K562 (cell line): ENCODE results near the gene ST6GALNAC6. TPM values are rescaled to one million over a fixed set of nuclear protein-coding genes. Genes with fewer than 3 reads are reported as not detected.

Experiments used
- ATAC-seq: fragments of 200-7000 bp; cut with Tn5 transposase; 3 replicates; pipeline ENCODE4 v1.9.1; 2020; ENCODE audit warnings: moderate library complexity
- BruUV-seq: library from RNA; stranded (reverse); fragments of 400-500 nt; replicated peaks from 2 replicates; lab custom pipeline; 2021; lab: Mats Ljungman, UMichigan
- CTCF ChIA-PET: fragments of 300-600 bp; formaldehyde crosslinking; extraction: SDS; loops from one replicate; lab custom pipeline; 2021; ENCODE audit warnings: low intra/inter-chr PET ratio; lab: Yijun Ruan, JAX
- POLR2A ChIA-PET: fragments of 300-600, 350-650 bp; sonication (Branson Sonifier 250); formaldehyde crosslinking; extraction: SDS; loops from one replicate; lab custom pipeline; 2021; ENCODE audit warnings: antibody characterized with exemption, inconsistent platforms; lab: Yijun Ruan, JAX
- DNase-seq, 4 experiments: peaks; one replicate each; pipeline versions ENCODE4 v3.0.0 to v3.0.0-alpha.2; 2011 to 2018; ENCODE audit warnings: low spot score in 3 of 4, mixed read lengths in 3 of 4; ENCODE audit errors: extremely low read depth in 1 of 4
- FAIRE-seq: peaks from 2 replicates; lab custom pipeline; 2011; peaks lifted over from hg19 to GRCh38; lab: Jason Lieb, UNC
- H2AFZ ChIP-seq: 2 replicates; pipeline ENCODE4 v1.6.0; 2011; ENCODE audit warnings: low read depth, low read length, control low read depth, inconsistent platforms
- H3K27ac ChIP-seq: fragments of 200-600 bp; 3 replicates; pipeline ENCODE4 v1.8.0; 2011; ENCODE audit warnings: low read depth, mild to moderate bottlenecking, control low read depth, inconsistent platforms, low read length, moderate library complexity, mixed read lengths; ENCODE audit errors: extremely low read depth
- H3K27me3 ChIP-seq, 2 experiments: fragments of 300-600 bp in 1 of 2; 2 replicates in 1 of 2; 3 replicates in 1 of 2; pipeline versions ENCODE4 v1.6.0 to v1.8.0; 2011; ENCODE audit warnings: inconsistent platforms in 2 of 2, low read length in 2 of 2, mild to moderate bottlenecking in 1 of 2, mixed read lengths in 1 of 2, moderate library complexity in 1 of 2; ENCODE audit not compliant: control insufficient read depth in 2 of 2, insufficient read depth in 2 of 2
- H3K36me3 ChIP-seq: fragments of 300-600 bp; 3 replicates; pipeline ENCODE4 v1.8.0; 2011; ENCODE audit warnings: mild to moderate bottlenecking, low read length, inconsistent platforms; ENCODE audit not compliant: control insufficient read depth, insufficient read depth
- H3K4me1 ChIP-seq, 2 experiments: fragments of 200-600 bp in 1 of 2; replicated peaks in 1 of 2; 2 replicates in 1 of 2; 3 replicates in 1 of 2; pipeline versions ENCODE4 v1.5.1 to v1.8.0; 2011; ENCODE audit warnings: inconsistent platforms in 2 of 2, low read length in 2 of 2, mild to moderate bottlenecking in 1 of 2, mixed read lengths in 1 of 2, moderate library complexity in 1 of 2; ENCODE audit not compliant: control insufficient read depth in 2 of 2, insufficient read depth in 2 of 2
- H3K4me2 ChIP-seq: 2 replicates; pipeline ENCODE4 v1.6.1; 2011; ENCODE audit warnings: low read length, control low read depth, inconsistent platforms, mixed read lengths; ENCODE audit not compliant: insufficient read depth
- H3K4me3 ChIP-seq: fragments of 200-600 bp; sonication (generic), shearing (Covaris generic); 2 replicates; pipeline ENCODE4 v1.5.1; 2016; ENCODE audit warnings: control low read depth, inconsistent platforms
- H3K79me2 ChIP-seq: fragments of 200-600 bp; 3 replicates; pipeline ENCODE4 v1.8.0; 2011; ENCODE audit warnings: low read length, inconsistent platforms; ENCODE audit not compliant: control insufficient read depth, insufficient read depth
- H3K9ac ChIP-seq, 2 experiments: 2 replicates each; pipeline versions ENCODE4 v1.6.0 to v1.6.1; 2011; ENCODE audit warnings: low read depth in 2 of 2, low read length in 2 of 2, control low read depth in 1 of 2, inconsistent platforms in 1 of 2, mild to moderate bottlenecking in 1 of 2, mixed read lengths in 1 of 2; ENCODE audit not compliant: insufficient read depth in 1 of 2
- H3K9me1 ChIP-seq: one replicate; pipeline ENCODE4 v1.6.0; 2011; ENCODE audit warnings: inconsistent platforms, mild to moderate bottlenecking, low read length, moderate library complexity; ENCODE audit not compliant: control insufficient read depth, insufficient read depth
- H3K9me3 ChIP-seq: replicated peaks from 2 replicates; pipeline ENCODE4 v1.5.1; 2011; ENCODE audit warnings: low read depth, low read length, inconsistent platforms; ENCODE audit not compliant: control insufficient read depth, insufficient read depth
- H4K20me1 ChIP-seq: replicated peaks from 2 replicates; pipeline ENCODE4 v1.6.1; 2011; ENCODE audit warnings: low read length, inconsistent platforms, mixed read lengths; ENCODE audit not compliant: control insufficient read depth, insufficient read depth
- ETV1 ChIP-seq: fragments of 450-650 bp; conservative IDR thresholded peaks from 2 replicates; pipeline ENCODE4 v1.6.1; 2016; ENCODE audit warnings: missing genetic modification characterization, control low read depth, low read depth, missing compliant biosample characterization
- KLF6 ChIP-seq: fragments of 250-450 bp; sonication (Bioruptor Pico); IDR thresholded peaks from 2 replicates; pipeline ENCODE4 v1.4.0; 2020; ENCODE audit warnings: mild to moderate bottlenecking, moderate library complexity, borderline replicate concordance
- NCOA1 ChIP-seq: fragments of 450-650 bp; IDR thresholded peaks from 2 replicates; pipeline ENCODE4 v1.6.1; 2016; ENCODE audit warnings: low read depth
- NFRKB ChIP-seq: fragments of 450-650 bp; IDR thresholded peaks from 2 replicates; pipeline ENCODE4 v1.6.1; 2016; ENCODE audit warnings: low read depth
- POLR3A ChIP-seq: IDR thresholded peaks from 2 replicates; pipeline ENCODE4 v1.6.1; 2011; ENCODE audit warnings: borderline replicate concordance, mild to moderate bottlenecking, moderate library complexity; ENCODE audit not compliant: insufficient read length, insufficient read depth; ENCODE audit errors: extremely low read depth
- PTRF ChIP-seq: fragments of 450-650 bp; IDR thresholded peaks from 2 replicates; pipeline ENCODE4 v1.6.1; 2016; ENCODE audit warnings: mild to moderate bottlenecking, missing genetic modification characterization, missing compliant biosample characterization
- RFX5 ChIP-seq: IDR thresholded peaks from 2 replicates; pipeline ENCODE4 v1.6.1; 2011; ENCODE audit warnings: low read depth, mild to moderate bottlenecking, improper control_type of control experiment, low read length
- SAFB2 ChIP-seq: fragments of 200-400 bp; formaldehyde crosslinking; IDR thresholded peaks from 2 replicates; pipeline ENCODE4 v1.6.1; 2018; ENCODE audit warnings: borderline replicate concordance, low read length, low read depth, moderate library complexity; ENCODE audit not compliant: severe bottlenecking
- SAP30 ChIP-seq: fragments of 200-600 bp; sonication (generic); IDR thresholded peaks from 2 replicates; pipeline ENCODE4 v1.6.1; 2012; ENCODE audit warnings: borderline replicate concordance, low read depth, mild to moderate bottlenecking, moderate library complexity, low read length, control low read depth, inconsistent platforms; ENCODE audit not compliant: insufficient read depth, poor library complexity, severe bottlenecking
- SMAD2 ChIP-seq: fragments of 150-350 bp; IDR thresholded peaks from 2 replicates; pipeline ENCODE4 v1.6.1; 2014; ENCODE audit warnings: low read depth, mild to moderate bottlenecking, low read length
- TBP ChIP-seq: optimal IDR thresholded peaks from 2 replicates; pipeline ENCODE3; 2011; ENCODE audit warnings: low read depth, low read length, improper control_type of control experiment
- TCF7 ChIP-seq: sonication (generic); IDR thresholded peaks from 2 replicates; pipeline ENCODE4 v1.6.1; 2016; ENCODE audit warnings: antibody characterized with exemption, borderline replicate concordance
- XRCC3 ChIP-seq: fragments of 450-650 bp; IDR thresholded peaks from 2 replicates; pipeline ENCODE4 v1.6.1; 2017; ENCODE audit warnings: mild to moderate bottlenecking, moderate library complexity
- ZNF696 ChIP-seq: fragments of 250-450 bp; sonication (Bioruptor Pico); conservative IDR thresholded peaks from 2 replicates; pipeline ENCODE4 v1.4.0; 2020; ENCODE audit warnings: mild to moderate bottlenecking, moderate library complexity
- ZNF717 ChIP-seq: fragments of 250-450 bp; sonication (Bioruptor Pico); IDR thresholded peaks from 2 replicates; pipeline ENCODE4 v1.5.0; 2021
- WGBS: fragments of 100-300 bp; shearing (Covaris generic); methylation state at CpG from one replicate; pipeline ENCODE4 v1.1.6; 2016; ENCODE audit warnings: low coverage, mixed read lengths; ENCODE audit not compliant: insufficient coverage; ENCODE audit errors: missing lambda C conversion rate; 5-methylcytosine and 5-hydroxymethylcytosine counted together
- in situ Hi-C: fragments of 300-500 bp; cut with MboI; formaldehyde crosslinking; loops from 4 replicates; pipeline ENCODE4 v1.15.0; 2018; ENCODE audit warnings: inconsistent platforms, mixed read lengths
- intact Hi-C: fragments of 100-400 bp; cut with micrococcal nuclease; formaldehyde crosslinking; loops from 2 replicates; pipeline ENCODE4 v1.14.2; 2022
- polyA plus RNA-seq, 8 experiments: library from polyadenylated mRNA; depleted of rRNA in 4 of 8; stranded (reverse) in 5 of 8; unstranded in 3 of 8; fragments of >200 nt; fragmentation: Nextera tagmentation in 2 of 8; fragmentation: Illumina TruSeq in 1 of 8; extraction: Ambion mirVana in 2 of 8; extraction: Trizol in 1 of 8; gene quantifications; 2 replicates each; pipeline versions ENCODE4 v1.2.1 to v1.2.3, GENCODE V29; 2011 to 2014; ENCODE audit warnings: inconsistent platforms in 1 of 8, missing spikeins in 1 of 8
- total RNA-seq, 7 experiments: library from RNA; depleted of rRNA in 6 of 7; stranded (reverse); fragments of >200 nt in 6 of 7; fragmentation: Illumina TruSeq in 2 of 7; extraction: Trizol in 2 of 7; gene quantifications; 2 replicates each; pipeline versions ENCODE4 v1.2.1 to v1.2.3, GENCODE V29; 2011 to 2021; ENCODE audit warnings: low replicate concordance in 1 of 7
- TF ChIP-seq, protein P1 (sequence below), 2 experiments: IDR thresholded peaks; 2 replicates each; pipeline ENCODE4 v1.6.1; 2011; ENCODE audit warnings: borderline replicate concordance in 1 of 2, control low read depth in 1 of 2, low read depth in 1 of 2, low read length in 1 of 2, mild to moderate bottlenecking in 1 of 2, mixed read lengths in 1 of 2, moderate library complexity in 1 of 2; ENCODE audit not compliant: insufficient read depth in 1 of 2, insufficient read length in 1 of 2, poor library complexity in 1 of 2, severe bottlenecking in 1 of 2; ENCODE audit errors: extremely low read depth in 1 of 2
- TF ChIP-seq, protein P2 (sequence below): fragments of 250-450 bp; sonication (Bioruptor Pico); IDR thresholded peaks from 2 replicates; pipeline ENCODE4 v1.5.0; 2021

Gene ST6GALNAC6
- total and polyA plus RNA-seq, 9 of the 15 experiments (the other 6 are each of a cell fraction or from before 2014, with no cell fraction given), result 0.13 to 23.0 (median 14.5) TPM

- FAIRE-seq, result peak; percentile 93
- CTCF ChIA-PET, result interaction anchor here (0.6 kb wide), 2 partner anchors 102 to 181 kb away, joined by 3 to 4 read pairs; no protein-coding TSS in a partner anchor
- in situ Hi-C loops, result loop anchor here (5.0 kb wide), 2 partner anchors 95 to 180 kb away; no protein-coding TSS in a partner anchor
- TF ChIP-seq NFRKB (no peak), ZNF696 (CRISPR knock-in tag) (no peak), RFX5 (no peak), XRCC3 (no peak), TBP (peak; percentile 57), TCF7 (no peak), POLR3A (no peak), ZNF717 (CRISPR knock-in tag) (no peak), SAP30 (no peak), NCOA1 (0 out of 2 replicates have a peak, but pooled peaks have one; percentile 22), ETV1 (tag) (peak; percentile 78), PTRF (no peak), SMAD2 (no peak), KLF6 (CRISPR knock-in tag) (no peak), SAFB2 (no peak)
- TF ChIP-seq, protein P1, sequence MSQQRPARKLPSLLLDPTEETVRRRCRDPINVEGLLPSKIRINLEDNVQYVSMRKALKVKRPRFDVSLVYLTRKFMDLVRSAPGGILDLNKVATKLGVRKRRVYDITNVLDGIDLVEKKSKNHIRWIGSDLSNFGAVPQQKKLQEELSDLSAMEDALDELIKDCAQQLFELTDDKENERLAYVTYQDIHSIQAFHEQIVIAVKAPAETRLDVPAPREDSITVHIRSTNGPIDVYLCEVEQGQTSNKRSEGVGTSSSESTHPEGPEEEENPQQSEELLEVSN (IDR thresholded peaks at IDR 0.05; ENCODE audit: borderline replicate concordance in 1 of 2, extremely low read depth in 1 of 2, insufficient read depth in 1 of 2, insufficient read length in 1 of 2, low read depth in 1 of 2, low read length in 1 of 2, poor library complexity in 1 of 2, severe bottlenecking in 1 of 2), result peak; percentile 80 to 85
- TF ChIP-seq, protein P2, sequence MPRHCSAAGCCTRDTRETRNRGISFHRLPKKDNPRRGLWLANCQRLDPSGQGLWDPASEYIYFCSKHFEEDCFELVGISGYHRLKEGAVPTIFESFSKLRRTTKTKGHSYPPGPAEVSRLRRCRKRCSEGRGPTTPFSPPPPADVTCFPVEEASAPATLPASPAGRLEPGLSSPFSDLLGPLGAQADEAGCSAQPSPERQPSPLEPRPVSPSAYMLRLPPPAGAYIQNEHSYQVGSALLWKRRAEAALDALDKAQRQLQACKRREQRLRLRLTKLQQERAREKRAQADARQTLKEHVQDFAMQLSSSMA (CRISPR knock-in tag), result no peak
Observed at GRCh38 chr9:127937388-127938297, 38.2 kb upstream of the ST6GALNAC6 start, which contains the start of gene DPM2. DPM2 (minus strand) TSS chr9:127937854; CDS start chr9:127937820, 34 bp downstream.

More at GRCh38 chr9:127937388-127938297, 38.2 kb upstream of the ST6GALNAC6 start, which contains the start of gene DPM2:
- H3K36me3 ChIP-seq, result peaks cover 33% of the 10 kb centered on the region; the same call in 2 of the 3 replicates
- POLR2A ChIA-PET, result interaction anchor here (0.6 to 1.0 kb wide), 3 partner anchors 43 to 157 kb away, joined by 3 to 6 read pairs (median 3); no protein-coding TSS in a partner anchor
- H3K4me1 ChIP-seq, result peaks cover 68 to 87% of the 10 kb centered on the region in 2 experiments
- intact Hi-C loops, result no loop called here
- no peaks in the 10 kb centered on the region for H3K27me3 ChIP-seq
- WGBS, result 2% methylated on average over 58 of the region's 60 CpGs
- H3K9ac ChIP-seq, result peak within 1 kb of the TSS; percentile 89 to 96
- peak within 1 kb of the TSS; percentile 88 for H3K27ac ChIP-seq
- peaks cover 45% of the 10 kb centered on the region for H3K79me2 ChIP-seq
- peak within 1 kb of the TSS; percentile 97 for H3K4me2 ChIP-seq
- H4K20me1 ChIP-seq, result peaks cover 18% of the 10 kb centered on the region; the same call in 1 of the 2 replicates
- DNase-seq (peak; percentile 90 to 96 (median 90)), ATAC-seq (peak; percentile 88)
- peak within 1 kb of the TSS; percentile 93 for H2AFZ ChIP-seq
- no peaks in the 10 kb centered on the region for H3K9me3 ChIP-seq
- peaks cover 3% of the 10 kb centered on the region for H3K9me1 ChIP-seq
- BruUV-seq, result TSS peak; percentile 83
- H3K4me3 ChIP-seq, result peak within 1 kb of the TSS; percentile 70
